Loucy (cell line): ENCODE data around the gene KRT16.

ENCODE experiments used
- CTCF ChIP-seq: fragments of 200-600 bp; sonication (generic); conservative IDR thresholded peaks from 2 replicates; pipeline ENCODE4 v1.5.1; 2014; ENCODE audit warnings: mild to moderate bottlenecking, antibody characterized with exemption, low read length
- EZH2phosphoT487 ChIP-seq: fragments of 200-600 bp; IDR thresholded peaks from 2 replicates; pipeline ENCODE4 v1.6.1; 2018; ENCODE audit warnings: antibody characterized with exemption, mild to moderate bottlenecking, moderate library complexity, borderline replicate concordance

DNA sequence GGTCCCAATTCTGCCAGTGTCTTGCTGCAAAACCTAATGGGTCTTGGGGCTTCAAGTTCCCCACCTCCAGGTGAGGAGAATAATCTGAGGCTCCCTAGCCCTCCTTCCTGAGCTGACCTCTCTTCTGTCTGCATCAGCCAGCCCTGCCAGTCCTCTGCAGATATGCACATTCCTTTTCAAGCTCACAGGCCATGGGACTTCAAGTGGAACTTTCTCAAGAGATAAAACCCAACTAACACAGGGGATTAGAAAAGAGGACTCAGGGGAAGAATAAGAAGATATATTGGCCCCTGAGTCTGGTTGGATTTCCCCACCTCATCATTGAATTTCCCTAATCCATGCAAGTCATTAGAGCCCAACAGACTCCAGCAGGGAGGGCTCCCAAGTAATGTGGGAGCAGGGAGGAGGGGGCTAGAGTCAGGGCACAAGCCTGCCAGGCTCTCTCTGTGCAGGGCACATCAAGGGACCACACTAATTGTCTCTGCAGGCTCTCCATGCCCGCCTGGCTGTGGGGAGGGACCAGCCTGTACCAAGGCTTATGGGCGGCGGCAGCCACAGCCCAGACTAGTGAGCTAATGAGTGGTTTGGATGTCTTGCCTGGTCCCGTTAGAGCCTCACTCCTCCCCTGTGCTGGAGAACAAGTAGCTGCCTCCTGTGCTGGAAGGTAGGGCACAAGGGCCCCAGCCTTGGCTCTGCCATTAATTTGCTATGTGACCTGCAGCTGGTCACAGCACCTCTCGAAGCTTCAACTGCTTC, 27.1 kb downstream of the KRT16 start:
- TF ChIP-seq CTCF (no peak), EZH2phosphoT487 (no peak)
